Activated CD8-positive, alpha-beta memory T cell treated with anti-CD3 and anti-CD28 coated beads, Interleukin-2, amount 50 U/mL, for 4 hours (primary cell): ENCODE results near the gene TBC1D21.

Experiments used
- DNase-seq: peaks from one replicate; pipeline ENCODE4 v3.0.0-alpha.2; 2020

Gene TBC1D21

GRCh38 chr15:73912030-73912596 lies 38.7 kb downstream of the TBC1D21 start:
- DNase-seq, result no peak

GRCh38 chr15:73914145-73914544 lies 40.8 kb downstream of the TBC1D21 start:
- DNase-seq, result no peak

- DNase-seq, result no peak
Observed at GRCh38 chr15:73915082-73915481, 41.7 kb downstream of the TBC1D21 start.

- DNase-seq, result no peak
Observed at GRCh38 chr15:73918784-73919183, 45.4 kb downstream of the TBC1D21 start.

GRCh38 chr15:73919706-73920105 lies 46.3 kb downstream of the TBC1D21 start:
- no peak for DNase-seq

- no peak for DNase-seq
Observed at GRCh38 chr15:73921254-73921925, 48.0 kb downstream of the TBC1D21 start.

- no peak for DNase-seq
Observed at GRCh38 chr15:73922186-73923151, 49.1 kb downstream of the TBC1D21 start.

GRCh38 chr15:73923156-73923487 lies 49.8 kb downstream of the TBC1D21 start:
- no peak for DNase-seq

GRCh38 chr15:73923488-73924164 lies 50.3 kb downstream of the TBC1D21 start:
- no peak for DNase-seq

GRCh38 chr15:73924171-73924921 lies 51.0 kb downstream of the TBC1D21 start:
- no peak for DNase-seq

GRCh38 chr15:73925848-73926218 lies 52.5 kb downstream of the TBC1D21 start:
- no peak for DNase-seq

GRCh38 chr15:73926219-73927002 lies 53.0 kb downstream of the TBC1D21 start, which contains the start of gene LOXL1:
LOXL1 (plus strand) TSS chr15:73926462; CDS start chr15:73926784, 322 bp downstream.
- DNase-seq, result no peak

GRCh38 chr15:73927003-73927475 lies 53.7 kb downstream of the TBC1D21 start:
- peak; percentile 47 for DNase-seq

- peak; percentile 78 for DNase-seq
Observed at GRCh38 chr15:73927476-73928240, 54.3 kb downstream of the TBC1D21 start.

GRCh38 chr15:73928241-73928579 lies 54.8 kb downstream of the TBC1D21 start:
- DNase-seq, result no peak

GRCh38 chr15:73928971-73929627 lies 55.7 kb downstream of the TBC1D21 start:
- DNase-seq, result no peak

- no peak for DNase-seq
Observed at GRCh38 chr15:73930371-73930770, 57.0 kb downstream of the TBC1D21 start.

GRCh38 chr15:73930790-73931281 lies 57.5 kb downstream of the TBC1D21 start:
- DNase-seq, result no peak

GRCh38 chr15:73931441-73931840 lies 58.1 kb downstream of the TBC1D21 start:
- DNase-seq, result no peak
